GM12878 (cell line): ENCODE data around the gene ALG10B. TPM values are rescaled to one million over a fixed set of nuclear protein-coding genes. Genes with fewer than 3 reads are reported as not detected.

Experiments used
- BCL3 ChIP-seq: IDR thresholded peaks from 2 replicates; pipeline ENCODE4 v1.6.1; 2011; ENCODE audit warnings: borderline replicate concordance, low read depth, mild to moderate bottlenecking, moderate library complexity, low read length; ENCODE audit not compliant: insufficient read depth, poor library complexity, severe bottlenecking
- CBX5 ChIP-seq: sonication (generic); IDR thresholded peaks from 2 replicates; pipeline ENCODE4 v1.6.1; 2016; ENCODE audit warnings: low read depth, moderate library complexity, mild to moderate bottlenecking, inconsistent platforms
- CHD2 ChIP-seq: IDR thresholded peaks from 2 replicates; pipeline ENCODE4 v1.6.1; 2011; ENCODE audit warnings: low read depth, low read length, improper control_type of control experiment, borderline replicate concordance
- CHD4 ChIP-seq: fragments of 200-600 bp; sonication (generic); IDR thresholded peaks from 2 replicates; pipeline ENCODE4 v1.6.1; 2016; ENCODE audit warnings: mild to moderate bottlenecking
- EP300 ChIP-seq, 2 experiments: fragments of 150-350 bp in 1 of 2; IDR thresholded peaks; 2 replicates each; pipeline ENCODE4 v1.6.1; 2011 to 2012; ENCODE audit warnings: low read depth in 2 of 2, low read length in 2 of 2, borderline replicate concordance in 1 of 2, improper control_type of control experiment in 1 of 2, inconsistent platforms in 1 of 2; ENCODE audit not compliant: control insufficient read depth in 1 of 2
- FOS ChIP-seq: IDR thresholded peaks from 3 replicates; pipeline ENCODE4 v1.6.1; 2011; ENCODE audit warnings: borderline replicate concordance; ENCODE audit not compliant: insufficient read length; ENCODE audit errors: extremely low read depth
- FOXM1 ChIP-seq: IDR thresholded peaks from 2 replicates; pipeline ENCODE4 v1.6.1; 2012; ENCODE audit warnings: low read depth, mild to moderate bottlenecking, inconsistent platforms, low read length, moderate library complexity
- HDGF ChIP-seq: fragments of 450-650 bp; IDR thresholded peaks from 2 replicates; pipeline ENCODE4 v1.6.1; 2016; ENCODE audit warnings: antibody characterized with exemption
- IRF4 ChIP-seq: IDR thresholded peaks from 2 replicates; pipeline ENCODE4 v1.6.1; 2011; ENCODE audit warnings: low read depth, low read length
- NBN ChIP-seq: fragments of 450-650 bp; IDR thresholded peaks from 2 replicates; pipeline ENCODE4 v1.6.1; 2016
- NR2F1 ChIP-seq: fragments of 450-650 bp; conservative IDR thresholded peaks from 2 replicates; pipeline ENCODE4 v1.6.1; 2017; ENCODE audit warnings: mild to moderate bottlenecking
- PAX5 ChIP-seq: IDR thresholded peaks from 2 replicates; pipeline ENCODE4 v1.6.1; 2011; ENCODE audit warnings: low read depth, low read length, borderline replicate concordance
- POU2F2 ChIP-seq: IDR thresholded peaks from 3 replicates; pipeline ENCODE4 v1.6.1; 2011; ENCODE audit warnings: low read depth, mild to moderate bottlenecking, low read length, borderline replicate concordance
- RUNX3 ChIP-seq: IDR thresholded peaks from 2 replicates; pipeline ENCODE4 v1.6.1; 2012; ENCODE audit warnings: low read length, inconsistent platforms
- SMARCA5 ChIP-seq: fragments of 450-650 bp; IDR thresholded peaks from 2 replicates; pipeline ENCODE4 v1.6.1; 2017; ENCODE audit warnings: mild to moderate bottlenecking
- SP1 ChIP-seq: IDR thresholded peaks from one replicate; pipeline ENCODE4 v1.6.1; 2011; ENCODE audit warnings: low read depth, low read length
- SPI1 ChIP-seq: IDR thresholded peaks from 2 replicates; pipeline ENCODE4 v1.6.1; 2011; ENCODE audit warnings: low read depth, mild to moderate bottlenecking, low read length, moderate library complexity, borderline replicate concordance; ENCODE audit not compliant: insufficient read depth
- SRF ChIP-seq, 2 experiments: IDR thresholded peaks; 2 replicates each; pipeline ENCODE4 v1.6.1; 2011; ENCODE audit warnings: low read depth in 2 of 2, low read length in 2 of 2, mild to moderate bottlenecking in 1 of 2, moderate library complexity in 1 of 2
- TCF12 ChIP-seq: IDR thresholded peaks from 2 replicates; pipeline ENCODE4 v1.6.1; 2011; ENCODE audit warnings: low read depth, mild to moderate bottlenecking, low read length
- ZBED1 ChIP-seq: IDR thresholded peaks from 2 replicates; pipeline ENCODE4 v1.6.1; 2016; ENCODE audit warnings: borderline replicate concordance
- ZNF217 ChIP-seq: fragments of 450-650 bp; IDR thresholded peaks from 2 replicates; pipeline ENCODE4 v1.6.1; 2017; ENCODE audit warnings: antibody characterized with exemption, mild to moderate bottlenecking
- ZNF24 ChIP-seq: fragments of 450-650 bp; IDR thresholded peaks from 2 replicates; pipeline ENCODE4 v1.6.1; 2017; ENCODE audit warnings: antibody characterized with exemption, mild to moderate bottlenecking
- ZNF687 ChIP-seq: fragments of 450-650 bp; IDR thresholded peaks from 2 replicates; pipeline ENCODE4 v1.6.1; 2017; ENCODE audit warnings: mild to moderate bottlenecking, moderate library complexity
- ZSCAN29 ChIP-seq: fragments of 450-650 bp; IDR thresholded peaks from 2 replicates; pipeline ENCODE4 v1.6.1; 2017; ENCODE audit warnings: mild to moderate bottlenecking, moderate library complexity
- polyA plus RNA-seq, 11 experiments: library from polyadenylated mRNA; depleted of rRNA in 4 of 11; unstranded in 6 of 11; stranded (reverse) in 5 of 11; fragments of >200 nt; fragmentation: Nextera tagmentation in 4 of 11; fragmentation: Illumina TruSeq in 1 of 11; extraction: Ambion mirVana in 4 of 11; extraction: Trizol in 1 of 11; gene quantifications; 1 replicate in 1 of 11; 2 replicates in 10 of 11; pipeline versions ENCODE4 v1.2.1 to v1.2.3, GENCODE V29; 2011 to 2016; ENCODE audit warnings: inconsistent platforms in 2 of 11, missing spikeins in 2 of 11, low read depth in 1 of 11
- total RNA-seq, 4 experiments: library from RNA; depleted of rRNA in 3 of 4; stranded (reverse); fragments of >200 nt in 3 of 4; fragmentation: Illumina TruSeq in 1 of 4; extraction: Trizol in 1 of 4; gene quantifications; 2 replicates each; pipeline versions ENCODE4 v1.2.1 to v1.2.3, GENCODE V29; 2013 to 2021

ALG10B gene
- total and polyA plus RNA-seq, 10 of the 15 experiments (the other 5 are each of a cell fraction or from before 2014, with no cell fraction given): 2.0 to 23.7 (median 8.8) TPM

GRCh38 chr12:38350342-38351174 lies 34.0 kb downstream of the ALG10B start (continued):
- TF ChIP-seq SPI1: peak; percentile 96
- no peak for TF ChIP-seq CHD4
- peak; percentile 96 for TF ChIP-seq IRF4
- peak; percentile 33; the same call in 1 of the 2 replicates for TF ChIP-seq CHD2
- TF ChIP-seq SMARCA5: no peak
- no peak for TF ChIP-seq BCL3
- no peak for TF ChIP-seq HDGF
- TF ChIP-seq ZNF687: no peak
- TF ChIP-seq POU2F2: 0 out of 3 replicates have a peak, but pooled peaks have one; percentile 25
- TF ChIP-seq EP300 (IDR thresholded peaks at IDR 0.05; ENCODE audit: borderline replicate concordance in 1 of 2, control insufficient read depth in 1 of 2, low read depth in 2 of 2, low read length in 2 of 2): peak; percentile 77 to 93
- TF ChIP-seq ZBED1: peak; percentile 39; the same call in 1 of the 2 replicates
- TF ChIP-seq CBX5: peak; percentile 77; the same call in 1 of the 2 replicates
- peak; percentile 66; the same call in 1 of the 2 replicates for TF ChIP-seq NR2F1
- TF ChIP-seq FOXM1: peak; percentile 92
- TF ChIP-seq FOS: no peak
- peak; percentile 89 for TF ChIP-seq NBN
- TF ChIP-seq RUNX3: peak; percentile 76
- peak; percentile 57 for TF ChIP-seq SP1
- TF ChIP-seq SRF (IDR thresholded peaks at IDR 0.05; ENCODE audit: low read depth in 2 of 2, low read length in 2 of 2): 0 out of 4 replicates have a peak, but pooled peaks of 1 of the 2 experiments have one; percentile 38
- TF ChIP-seq ZNF217: 0 out of 2 replicates have a peak, but pooled peaks have one; percentile 38
- TF ChIP-seq ZNF24: 0 out of 2 replicates have a peak, but pooled peaks have one; percentile 33
- TF ChIP-seq ZSCAN29: 0 out of 2 replicates have a peak, but pooled peaks have one; percentile 11
- TF ChIP-seq TCF12: 0 out of 2 replicates have a peak, but pooled peaks have one; percentile 16
- peak; percentile 78 for TF ChIP-seq PAX5
